HG03342 (cell line): ENCODE measurements around the gene RPL7L1.
"Not testable (repeated sequence)": the region's sequence is repeated elsewhere in the genome, so short reads cannot be mapped to it uniquely, and the experiment has no call there.

ENCODE experiments used
- ATAC-seq: cut with Tn5 transposase; IDR thresholded peaks from one replicate; pipeline ENCODE4 v1.9.1; 2021; ENCODE audit warnings: mild to moderate bottlenecking, moderate library complexity; ENCODE audit not compliant: unreplicated experiment

Gene RPL7L1

GRCh38 chr6:42879372-42880239 lies at the start of gene RPL7L1:
TSS of gene RPL7L1 (plus strand) at chr6:42879616. CDS start at chr6:42879911, 295 bp downstream.
- peak; percentile 87 for ATAC-seq

GRCh38 chr6:42831237-42831636 lies 48.2 kb upstream of the RPL7L1 start:
- ATAC-seq: no peak

GRCh38 chr6:42834056-42834455 lies 45.4 kb upstream of the RPL7L1 start:
- ATAC-seq: no peak

GRCh38 chr6:42841844-42842584 lies 37.4 kb upstream of the RPL7L1 start:
- ATAC-seq: no peak

GRCh38 chr6:42845327-42845694 lies 34.1 kb upstream of the RPL7L1 start:
- no peak for ATAC-seq

GRCh38 chr6:42846505-42846904 lies 32.9 kb upstream of the RPL7L1 start:
- ATAC-seq: no peak

GRCh38 chr6:42848700-42849099 lies 30.7 kb upstream of the RPL7L1 start:
- no peak for ATAC-seq

- no peak for ATAC-seq
Measured at GRCh38 chr6:42851599-42851998, 27.8 kb upstream of the RPL7L1 start.

- no peak for ATAC-seq
Measured at GRCh38 chr6:42860036-42860435, 19.4 kb upstream of the RPL7L1 start.

GRCh38 chr6:42860481-42860880 lies 18.9 kb upstream of the RPL7L1 start:
- ATAC-seq: no peak

- ATAC-seq: no peak
Measured at GRCh38 chr6:42864602-42865001, 14.8 kb upstream of the RPL7L1 start.

GRCh38 chr6:42870145-42870936 lies 9.1 kb upstream of the RPL7L1 start:
- ATAC-seq: no peak

- ATAC-seq: no peak
Measured at GRCh38 chr6:42871711-42872110, 7.7 kb upstream of the RPL7L1 start.

- ATAC-seq: no peak
Measured at GRCh38 chr6:42873313-42873712, 6.1 kb upstream of the RPL7L1 start.

- no peak for ATAC-seq
Measured at GRCh38 chr6:42877695-42878094, 1.7 kb upstream of the RPL7L1 start.

- not testable (repeated sequence) for ATAC-seq
Measured at GRCh38 chr6:42880240-42880817, 913 bp downstream of the RPL7L1 start.

GRCh38 chr6:42880871-42881270 lies 1.5 kb downstream of the RPL7L1 start:
- ATAC-seq: not testable (repeated sequence)

- no peak for ATAC-seq
Measured at GRCh38 chr6:42885702-42886101, 6.3 kb downstream of the RPL7L1 start.

GRCh38 chr6:42888201-42888600 lies 8.8 kb downstream of the RPL7L1 start:
- not testable (repeated sequence) for ATAC-seq

- no peak for ATAC-seq
Measured at GRCh38 chr6:42889815-42890214, 10.4 kb downstream of the RPL7L1 start.
